ENCODE measurements around the gene SVEP1. TPM values are rescaled to one million over a fixed set of nuclear protein-coding genes. Genes with fewer than 3 reads are reported as not detected.

SVEP1 gene
- total RNA-seq, 1 experiment from 2014 or later, result 0.45 TPM

GRCh38 chr9:110561826-110562225 lies 17.7 kb downstream of the SVEP1 start:
- CTCF ChIA-PET, result no interaction called here
- no peak overlapping the region for H3K4me3 ChIP-seq (ENCODE audit: low read depth, low read length, poor library complexity, severe bottlenecking)
- POLR2A ChIA-PET (ENCODE audit: low non-redundant PET), result no interaction called here
- no peaks in the 10 kb centered on the region for H3K36me3 ChIP-seq (ENCODE audit: insufficient read depth, low read length, poor library complexity, severe bottlenecking)
- no TSS peak for BruUV-seq (replicated peaks)
- H3K27me3 ChIP-seq (replicated peaks; ENCODE audit: insufficient read depth, low read depth, low read length, poor library complexity), result no peaks in the 10 kb centered on the region
- DNase-seq (ENCODE audit: low spot score), result no peak
- H3K9me3 ChIP-seq (ENCODE audit: low read depth, low read length, poor library complexity, severe bottlenecking), result no peaks in the 10 kb centered on the region
- intact Hi-C loops (cut with micrococcal nuclease; ENCODE audit: unreplicated experiment), result no loop called here
- TF ChIP-seq, protein P1, sequence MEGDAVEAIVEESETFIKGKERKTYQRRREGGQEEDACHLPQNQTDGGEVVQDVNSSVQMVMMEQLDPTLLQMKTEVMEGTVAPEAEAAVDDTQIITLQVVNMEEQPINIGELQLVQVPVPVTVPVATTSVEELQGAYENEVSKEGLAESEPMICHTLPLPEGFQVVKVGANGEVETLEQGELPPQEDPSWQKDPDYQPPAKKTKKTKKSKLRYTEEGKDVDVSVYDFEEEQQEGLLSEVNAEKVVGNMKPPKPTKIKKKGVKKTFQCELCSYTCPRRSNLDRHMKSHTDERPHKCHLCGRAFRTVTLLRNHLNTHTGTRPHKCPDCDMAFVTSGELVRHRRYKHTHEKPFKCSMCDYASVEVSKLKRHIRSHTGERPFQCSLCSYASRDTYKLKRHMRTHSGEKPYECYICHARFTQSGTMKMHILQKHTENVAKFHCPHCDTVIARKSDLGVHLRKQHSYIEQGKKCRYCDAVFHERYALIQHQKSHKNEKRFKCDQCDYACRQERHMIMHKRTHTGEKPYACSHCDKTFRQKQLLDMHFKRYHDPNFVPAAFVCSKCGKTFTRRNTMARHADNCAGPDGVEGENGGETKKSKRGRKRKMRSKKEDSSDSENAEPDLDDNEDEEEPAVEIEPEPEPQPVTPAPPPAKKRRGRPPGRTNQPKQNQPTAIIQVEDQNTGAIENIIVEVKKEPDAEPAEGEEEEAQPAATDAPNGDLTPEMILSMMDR (conservative IDR thresholded peaks at IDR 0.05; ENCODE audit: low read depth, low read length), result no peak
- TF ChIP-seq EZH2 (IDR thresholded peaks at IDR 0.05; ENCODE audit: borderline replicate concordance, low read depth, low read length, poor library complexity, severe bottlenecking), result no peak
- no peaks in the 10 kb centered on the region for H3K4me1 ChIP-seq (ENCODE audit: insufficient read depth, low read length, poor library complexity, severe bottlenecking)
- no peak overlapping the region for H3K27ac ChIP-seq (ENCODE audit: low read depth, low read length, poor library complexity, severe bottlenecking)

DNA sequence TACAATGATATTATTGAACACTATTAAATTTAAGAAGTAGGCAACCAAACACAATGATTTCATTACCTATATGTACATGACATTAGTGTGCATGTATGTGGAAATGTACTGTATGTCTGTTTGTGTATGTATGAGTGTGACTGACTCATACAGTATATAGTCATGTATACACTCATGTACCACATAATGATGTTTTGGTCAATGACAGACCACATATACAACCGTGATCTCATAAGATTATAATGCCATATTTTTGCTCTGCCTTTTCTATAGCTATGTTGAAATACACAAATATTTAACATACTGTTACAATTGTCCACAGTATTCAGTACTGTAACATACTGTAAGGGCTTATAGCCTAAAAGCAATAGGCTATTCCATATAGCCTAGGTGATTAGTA lies 19.7 kb downstream of the SVEP1 start:
- no peaks in the 10 kb centered on the region for H3K27me3 ChIP-seq (replicated peaks; ENCODE audit: insufficient read depth, low read depth, low read length, poor library complexity)
- no peak for TF ChIP-seq EZH2 (IDR thresholded peaks at IDR 0.05; ENCODE audit: borderline replicate concordance, low read depth, low read length, poor library complexity, severe bottlenecking)
- TF ChIP-seq, protein P1 (conservative IDR thresholded peaks at IDR 0.05; ENCODE audit: low read depth, low read length), result no peak
- H3K9me3 ChIP-seq (ENCODE audit: low read depth, low read length, poor library complexity, severe bottlenecking), result no peaks in the 10 kb centered on the region
- ChIA-PET CTCF (no interaction called here), POLR2A (ENCODE audit: low non-redundant PET) (no interaction called here)
- DNase-seq (ENCODE audit: low spot score), result no peak
- no peak overlapping the region for H3K4me3 ChIP-seq (ENCODE audit: low read depth, low read length, poor library complexity, severe bottlenecking)
- H3K4me1 ChIP-seq (ENCODE audit: insufficient read depth, low read length, poor library complexity, severe bottlenecking), result no peaks in the 10 kb centered on the region
- intact Hi-C loops (cut with micrococcal nuclease; ENCODE audit: unreplicated experiment), result no loop called here
- no peaks in the 10 kb centered on the region for H3K36me3 ChIP-seq (ENCODE audit: insufficient read depth, low read length, poor library complexity, severe bottlenecking)
- no peak overlapping the region for H3K27ac ChIP-seq (ENCODE audit: low read depth, low read length, poor library complexity, severe bottlenecking)
- BruUV-seq (replicated peaks), result no TSS peak

DNA sequence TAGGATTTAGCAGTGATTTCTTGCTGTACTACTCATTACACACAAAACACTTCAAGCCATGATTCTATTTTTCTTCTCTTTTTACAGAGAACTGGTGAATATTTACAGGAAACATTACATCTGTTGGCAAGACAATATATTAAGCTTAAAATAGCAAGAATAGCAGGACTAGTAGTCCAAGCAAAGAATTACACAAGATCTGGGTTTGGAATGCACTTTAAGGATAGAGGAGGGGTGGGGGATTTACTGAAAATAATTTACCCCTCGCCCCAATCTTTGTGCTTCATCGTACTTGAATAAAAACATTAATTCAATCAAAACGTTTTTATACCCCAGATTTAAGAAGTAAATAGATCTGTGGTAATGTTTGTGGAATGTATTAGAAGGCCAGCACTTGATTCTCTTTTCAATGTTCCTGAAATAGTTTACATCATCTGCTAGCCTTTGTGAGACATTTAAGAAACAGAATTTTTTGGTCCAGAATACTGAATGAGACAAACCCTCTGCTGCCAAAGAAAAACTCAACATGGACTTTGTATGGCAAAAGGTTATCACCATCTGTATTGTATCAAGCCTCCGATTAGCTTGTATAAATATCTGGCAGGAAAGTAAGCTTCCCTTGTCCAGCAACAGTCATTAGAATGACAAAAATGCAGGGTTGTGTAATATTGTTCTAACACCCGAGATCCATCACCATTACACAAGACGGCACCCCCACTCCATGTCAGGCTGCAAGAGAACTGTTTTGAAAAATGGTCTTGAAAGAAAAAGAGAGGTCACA lies 23.8 kb downstream of the SVEP1 start:
- ChIA-PET POLR2A (ENCODE audit: low non-redundant PET) (no interaction called here), CTCF (no interaction called here)
- Histone ChIP-seq H3K36me3 (ENCODE audit: insufficient read depth, low read length, poor library complexity, severe bottlenecking) (no peaks in the 10 kb centered on the region), H3K27ac (ENCODE audit: low read depth, low read length, poor library complexity, severe bottlenecking) (no peak overlapping the region), H3K9me3 (ENCODE audit: low read depth, low read length, poor library complexity, severe bottlenecking) (no peaks in the 10 kb centered on the region), H3K27me3 (replicated peaks; ENCODE audit: insufficient read depth, low read depth, low read length, poor library complexity) (no peaks in the 10 kb centered on the region), H3K4me1 (ENCODE audit: insufficient read depth, low read length, poor library complexity, severe bottlenecking) (no peaks in the 10 kb centered on the region), H3K4me3 (ENCODE audit: low read depth, low read length, poor library complexity, severe bottlenecking) (no peak overlapping the region)
- BruUV-seq (replicated peaks), result no TSS peak
- DNase-seq (ENCODE audit: low spot score), result no peak
- no peak for TF ChIP-seq EZH2 (IDR thresholded peaks at IDR 0.05; ENCODE audit: borderline replicate concordance, low read depth, low read length, poor library complexity, severe bottlenecking)
- TF ChIP-seq, protein P1 (conservative IDR thresholded peaks at IDR 0.05; ENCODE audit: low read depth, low read length), result no peak
- intact Hi-C loops (cut with micrococcal nuclease; ENCODE audit: unreplicated experiment), result no loop called here

Measured in A673 (cell line).